NCI-H2196 (cell line): ENCODE results near the gene CNP.
A peak's percentile ranks its signal among the peaks of the same experiment; 100 is the strongest.
"Not testable (repeated sequence)": the region's sequence is repeated elsewhere in the genome, so short reads cannot be mapped to it uniquely, and the experiment has no call there.

ENCODE experiments used
- DNase-seq: peaks from one replicate; lab custom pipeline; 2025; ENCODE audit not compliant: unreplicated experiment; lab: John Stamatoyannopoulos, UW

CNP gene

DNA sequence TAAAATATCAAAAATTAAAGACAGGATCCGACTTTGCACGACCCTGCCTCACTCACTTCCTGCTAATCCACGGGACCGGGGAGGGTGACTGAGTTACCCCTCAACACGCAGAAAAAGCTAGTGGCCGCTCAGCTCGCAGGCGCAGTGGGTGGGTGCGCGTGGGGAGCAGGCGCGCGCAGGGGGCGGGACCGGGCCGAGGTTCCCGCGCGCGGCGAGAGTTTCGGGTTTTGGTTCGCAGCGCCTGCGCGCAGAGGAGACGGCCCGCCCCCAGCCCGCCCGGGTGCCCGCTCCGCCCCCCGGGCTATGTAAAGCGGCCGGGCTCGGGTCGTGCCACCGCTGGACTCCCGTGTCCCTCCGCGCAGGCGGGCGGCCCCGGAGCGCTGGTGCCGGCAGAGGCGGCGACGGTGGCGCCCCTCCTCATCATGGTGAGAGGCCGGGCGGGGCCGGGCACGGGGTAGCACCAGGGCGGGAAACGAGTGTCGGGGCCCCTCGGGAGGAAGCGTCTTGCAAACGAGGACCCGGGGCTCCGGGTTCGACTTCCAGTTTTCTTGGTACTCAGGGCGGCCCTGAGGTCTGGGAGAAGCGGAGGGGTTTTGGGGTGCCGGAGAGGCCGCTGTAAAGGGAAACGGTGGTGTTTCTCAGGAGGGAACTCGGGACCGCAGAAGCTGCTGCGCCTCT is at the start of gene CNP:
CNP (plus strand) TSS at position 333 of the 678 bp plus-strand sequence; CDS start at position 423, 90 bp downstream.
- peak; percentile 76 for DNase-seq

DNA sequence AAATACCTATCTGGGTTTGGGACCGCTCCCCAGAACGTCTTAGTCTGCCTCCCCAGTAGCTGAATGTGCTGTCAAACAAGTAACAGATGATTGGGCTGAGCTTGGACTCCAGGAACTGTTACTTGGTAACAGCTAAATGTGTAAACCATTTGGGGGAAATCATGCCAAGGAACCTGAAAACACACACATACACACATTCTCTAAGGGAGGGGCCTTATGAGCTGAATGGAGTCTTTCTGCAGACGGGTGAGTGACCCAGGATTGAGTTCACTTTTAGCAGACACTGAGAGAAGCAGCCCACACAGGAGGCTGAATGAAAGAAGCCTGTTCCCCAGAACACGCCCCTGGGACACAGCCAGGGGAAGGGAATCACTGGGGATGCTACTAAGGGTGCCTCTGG is 49.4 kb upstream of the CNP start:
- no peak for DNase-seq

DNA sequence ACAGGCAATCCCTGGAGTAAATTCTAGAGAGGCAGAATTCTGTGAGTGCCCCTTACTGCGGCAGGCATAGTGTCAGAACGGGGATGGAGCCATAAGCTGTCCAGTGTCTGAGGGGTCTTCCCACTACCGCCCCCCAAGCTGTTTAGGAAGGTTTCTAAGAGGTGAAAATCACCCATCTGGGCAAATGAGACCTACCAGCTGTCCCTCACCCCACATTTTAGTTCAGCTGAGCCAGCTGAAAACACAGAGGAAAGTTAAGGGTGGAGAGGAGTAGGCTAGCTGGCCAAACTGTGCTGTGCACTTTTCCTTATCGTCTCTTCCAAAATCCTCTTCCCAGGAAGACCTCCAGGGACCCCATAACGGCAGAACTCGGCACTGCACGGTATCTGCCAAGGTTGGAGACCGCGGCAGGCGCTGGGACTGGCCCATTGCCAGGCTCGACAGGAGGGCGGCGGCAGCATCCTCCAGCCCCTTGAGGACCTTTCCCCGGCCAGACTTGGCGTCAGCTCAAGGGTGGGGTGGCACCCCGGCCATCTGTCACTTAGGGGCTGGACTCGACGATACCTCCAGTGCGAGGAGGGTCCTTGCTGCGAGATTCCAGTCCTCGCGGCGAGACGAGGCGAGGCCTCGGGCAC is 48.8 kb upstream of the CNP start:
- peak; percentile 5 for DNase-seq

DNA sequence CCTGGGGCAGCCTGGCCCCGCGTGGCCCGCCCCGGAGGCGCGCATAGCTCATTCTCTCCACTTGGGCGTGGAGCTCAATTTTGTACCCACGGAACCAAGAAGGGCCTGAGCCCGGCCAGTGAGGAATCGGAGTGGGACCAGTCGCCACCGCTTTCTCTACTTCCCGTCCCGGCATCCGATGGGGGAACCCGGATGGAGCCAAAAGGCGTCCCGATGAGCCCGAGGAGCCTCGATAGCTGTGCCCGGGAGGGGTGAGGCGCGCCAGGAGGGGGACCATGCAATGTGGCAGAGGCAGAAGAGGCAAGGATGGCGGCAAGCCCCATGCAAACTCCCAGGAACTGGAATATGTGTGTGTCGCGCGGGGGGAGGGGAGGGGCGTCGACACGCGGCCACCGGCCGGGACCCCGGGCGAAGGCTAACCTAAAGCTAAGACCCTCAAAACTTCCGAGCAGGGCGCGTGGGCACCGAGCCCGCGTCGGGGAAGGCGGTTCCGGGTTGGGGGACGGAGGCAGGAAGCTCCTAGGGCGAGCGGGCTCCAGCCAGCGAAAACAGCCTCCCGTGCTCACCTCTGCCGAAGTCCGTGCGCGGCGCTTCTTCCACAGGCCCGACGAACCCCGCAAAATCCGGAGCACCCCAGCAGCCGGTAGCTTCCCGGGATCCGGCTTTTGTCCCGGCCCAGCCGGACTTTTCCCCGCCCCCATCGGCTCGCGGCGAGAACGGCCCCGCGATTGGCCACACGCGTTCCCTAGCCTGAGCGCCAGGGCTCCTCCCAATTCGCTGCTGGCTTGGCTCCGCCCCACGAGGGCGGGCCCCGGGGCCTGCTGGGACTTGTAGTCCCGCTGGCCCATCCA is 48.1 kb upstream of the CNP start, which contains the start of gene ACLY:
ACLY (minus strand) TSS at position 638 of the 851 bp plus-strand sequence. CDS start 5,078 bp downstream, outside the sequence.
- DNase-seq, result peak; percentile 88

DNA sequence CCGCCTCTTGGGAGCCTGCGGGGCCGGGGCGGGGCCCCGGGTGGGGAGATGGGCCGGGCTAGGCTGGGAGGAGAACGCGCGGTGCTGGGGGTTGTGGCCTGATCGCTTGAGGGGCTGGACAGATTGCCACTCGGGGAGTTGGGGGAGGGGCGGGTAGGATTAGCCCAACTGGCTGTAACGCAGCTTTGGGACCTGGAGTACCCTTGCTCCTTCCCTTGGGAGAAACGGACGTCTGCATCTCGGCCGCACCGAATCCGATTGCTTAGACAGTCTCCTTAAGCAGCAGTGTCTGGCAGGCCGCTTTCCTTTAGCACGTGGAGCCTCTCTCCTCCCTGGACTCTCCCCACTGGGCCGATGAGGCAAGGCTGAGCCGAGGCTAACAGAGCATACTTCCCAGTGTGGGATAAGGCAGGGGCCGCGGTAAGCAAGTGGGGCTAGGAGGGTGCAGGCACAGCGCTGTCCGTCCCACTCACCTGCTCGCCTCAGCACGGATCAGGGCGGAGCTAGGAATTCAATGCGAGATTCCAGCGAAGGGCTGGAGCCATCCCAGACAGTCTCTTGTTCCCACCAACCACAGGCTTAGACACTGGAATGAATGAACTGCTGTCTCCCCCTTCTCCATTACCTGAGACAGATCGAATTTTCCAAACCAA is 47.3 kb upstream of the CNP start:
- DNase-seq, result peak; percentile 25

DNA sequence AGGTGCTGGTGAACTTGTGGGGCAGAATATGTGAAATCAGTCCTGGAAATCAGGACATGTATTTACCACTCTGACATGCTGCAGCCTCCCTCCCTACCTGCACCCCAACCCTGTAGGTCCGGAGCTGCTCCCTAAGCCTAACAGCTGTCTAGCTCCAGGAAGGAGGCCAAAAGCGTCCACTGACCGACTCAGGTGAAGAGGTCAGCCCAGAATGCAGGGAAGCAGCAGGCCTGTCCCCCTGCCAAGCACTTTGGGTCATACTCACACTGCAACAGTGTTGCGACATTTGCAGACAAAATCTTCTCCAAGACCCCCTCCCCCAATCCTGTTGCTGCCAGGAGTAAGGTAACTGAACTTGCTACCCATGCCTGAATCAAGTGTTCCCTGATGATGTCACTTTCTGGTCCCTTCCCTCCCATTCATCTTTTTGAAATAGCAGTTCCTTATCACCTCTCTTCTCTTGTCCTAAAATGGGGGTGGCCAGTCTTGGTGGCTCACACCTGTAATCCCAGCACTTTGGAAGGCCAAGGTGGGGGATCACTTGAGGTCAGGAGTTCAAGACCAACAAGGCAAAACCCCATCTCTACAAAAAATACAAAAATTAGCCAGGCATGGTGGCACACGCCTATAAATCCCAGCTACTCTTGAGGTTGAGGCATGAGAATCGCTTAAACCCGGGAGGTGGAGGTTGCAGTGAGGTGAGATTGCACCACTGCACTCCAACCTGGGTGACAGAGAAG is 46.6 kb upstream of the CNP start:
- peak; percentile 5 for DNase-seq

DNA sequence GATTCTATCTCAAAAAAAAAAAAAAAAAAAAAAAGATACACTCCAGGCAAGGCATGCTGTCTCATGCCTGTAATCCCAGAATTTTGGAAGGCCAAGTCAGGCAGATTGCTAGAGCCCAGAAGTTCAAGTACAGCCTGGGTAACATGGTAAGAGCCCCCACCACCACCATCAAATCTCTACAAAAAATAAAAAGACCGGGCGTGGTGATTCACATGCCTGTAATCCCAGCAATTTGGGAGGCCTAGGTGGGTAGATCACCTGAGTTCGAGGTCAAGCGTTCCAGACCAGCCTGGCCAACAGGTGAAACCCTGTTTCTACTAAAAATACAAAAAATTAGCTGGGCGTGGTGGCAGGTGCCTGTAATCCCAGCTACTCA is 46.0 kb upstream of the CNP start:
- no peak for DNase-seq

DNA sequence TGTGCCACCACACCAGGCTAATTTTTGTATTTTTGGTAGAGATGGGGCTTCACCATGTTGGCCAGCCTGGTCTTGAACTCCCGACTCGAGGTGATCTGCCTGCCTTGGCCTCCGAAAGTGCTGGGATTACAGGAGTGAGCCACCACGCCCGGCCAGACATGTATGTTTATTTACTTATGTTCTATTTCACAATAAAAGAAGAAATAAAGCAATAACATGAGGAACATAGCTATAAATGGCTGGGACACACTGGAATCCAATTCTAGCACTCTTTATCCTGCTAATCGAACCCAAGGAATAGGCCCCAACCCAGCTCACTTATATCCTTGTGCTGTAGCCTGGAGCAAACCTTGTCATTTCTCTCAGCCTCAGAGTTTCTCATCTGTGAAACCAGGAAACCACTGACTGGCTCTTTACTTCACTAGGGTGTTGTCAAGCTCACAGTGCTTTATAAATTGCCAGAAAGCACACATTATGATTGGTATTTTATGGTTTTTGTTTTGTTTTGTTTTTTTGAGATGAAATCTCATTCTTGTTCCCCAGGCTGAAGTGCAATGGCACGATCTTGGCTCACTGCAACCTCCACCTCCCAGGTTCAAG is 40.5 kb upstream of the CNP start:
- DNase-seq, result no peak

DNA sequence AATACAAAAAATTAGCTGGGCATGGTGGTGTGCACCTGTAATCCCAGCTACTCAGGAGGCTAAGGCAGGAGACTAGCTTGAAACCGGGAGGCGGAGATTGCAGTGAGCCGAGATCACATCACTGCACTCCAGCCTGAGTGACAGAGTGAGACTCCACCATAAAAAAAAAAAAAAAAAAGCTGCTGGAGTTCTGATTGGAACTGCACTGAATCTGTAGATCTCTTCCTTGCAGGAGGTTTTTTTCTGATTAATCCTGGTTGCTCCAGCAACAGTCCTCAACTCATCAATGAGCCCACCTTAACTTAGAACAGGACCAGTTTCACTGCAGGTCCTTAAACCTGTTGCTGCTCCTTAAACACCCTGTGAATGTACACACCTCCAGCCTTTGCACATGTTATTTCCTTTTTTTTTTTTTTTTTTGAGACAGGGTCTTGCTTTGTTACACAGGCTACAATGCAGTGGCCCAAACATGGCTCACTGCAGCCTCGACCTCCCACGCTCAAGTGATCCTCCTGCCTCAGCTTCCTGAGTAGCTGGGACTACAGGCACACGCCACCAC is 37.8 kb upstream of the CNP start:
- no peak for DNase-seq

DNA sequence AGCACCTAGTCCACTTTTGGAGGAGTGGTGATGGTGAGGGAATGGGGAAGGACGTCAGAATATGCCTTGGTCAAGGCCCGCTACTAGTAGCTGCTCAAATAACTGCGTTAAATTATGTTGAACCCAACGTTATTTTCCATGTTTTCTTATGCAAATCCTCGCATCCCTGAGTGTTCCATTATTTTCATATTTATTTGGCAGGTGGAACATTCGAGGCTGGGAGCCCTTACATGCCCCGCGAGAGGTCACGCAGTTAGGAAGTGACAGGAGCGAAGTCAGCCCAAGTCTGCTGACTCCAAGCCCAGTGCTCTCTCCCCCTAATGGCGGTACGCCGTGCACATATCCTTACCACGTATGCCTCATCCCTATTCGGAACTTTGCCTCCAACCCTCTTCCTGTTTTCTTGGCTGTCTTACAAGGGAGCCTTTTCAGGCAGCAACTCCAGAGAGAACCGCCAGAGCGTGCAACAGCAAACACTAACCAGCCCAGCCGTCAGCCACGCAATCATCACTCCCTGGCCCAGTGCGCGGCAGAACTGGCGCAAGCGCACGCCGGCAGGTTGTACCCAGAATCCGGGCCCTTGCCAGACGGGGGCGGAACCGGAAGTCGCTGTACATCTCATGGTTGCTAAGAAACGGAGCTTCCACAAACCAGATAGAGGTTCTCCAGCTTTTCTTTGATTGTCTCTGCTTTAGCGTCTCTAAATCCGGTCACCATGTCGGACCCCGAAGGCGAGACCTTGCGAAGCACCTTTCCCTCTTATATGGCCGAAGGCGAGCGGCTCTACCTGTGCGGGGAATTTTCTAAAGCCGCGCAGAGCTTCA is 36.4 kb upstream of the CNP start, which contains the start of gene ODAD4:
ODAD4 (plus strand) TSS at position 609 of the 824 bp plus-strand sequence; CDS start at position 716, 107 bp downstream.
- DNase-seq, result peak; percentile 79

DNA sequence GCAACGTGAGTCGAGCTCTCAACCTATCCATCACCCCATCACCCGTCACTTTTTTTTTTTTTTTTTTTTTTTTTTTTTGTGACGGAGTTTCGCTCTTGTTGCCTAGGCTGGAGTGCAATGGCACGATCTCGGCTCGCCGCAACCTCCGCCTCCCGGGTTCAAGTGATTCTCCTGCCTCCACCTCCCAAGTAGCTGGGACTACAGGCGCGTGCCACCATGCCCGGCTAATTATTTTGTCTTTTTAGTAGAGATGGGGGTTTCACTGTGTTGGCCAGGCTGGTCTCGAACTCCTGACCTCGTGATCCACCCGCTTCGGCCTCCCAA is 35.8 kb upstream of the CNP start:
- not testable (repeated sequence) for DNase-seq

DNA sequence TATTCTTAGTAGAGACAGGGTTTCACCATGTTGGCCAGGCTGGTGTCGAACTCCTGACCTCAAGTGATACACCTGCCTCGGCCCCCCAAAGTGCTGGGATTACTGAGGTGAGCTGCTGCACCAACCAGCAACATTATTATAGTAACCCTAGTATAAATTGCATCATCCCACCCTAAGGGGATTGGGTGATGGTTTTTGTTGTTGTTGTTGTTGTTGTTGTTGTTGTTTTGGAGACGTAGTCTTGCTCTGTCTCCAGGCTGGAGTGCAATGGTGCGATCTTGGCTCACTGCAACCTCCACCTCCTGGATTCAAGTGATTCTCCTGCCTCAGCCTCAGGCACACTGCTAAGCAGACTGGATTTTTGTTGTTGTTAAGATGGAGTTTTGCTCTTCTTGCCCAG is 34.9 kb upstream of the CNP start:
- DNase-seq, result not testable (repeated sequence)

DNA sequence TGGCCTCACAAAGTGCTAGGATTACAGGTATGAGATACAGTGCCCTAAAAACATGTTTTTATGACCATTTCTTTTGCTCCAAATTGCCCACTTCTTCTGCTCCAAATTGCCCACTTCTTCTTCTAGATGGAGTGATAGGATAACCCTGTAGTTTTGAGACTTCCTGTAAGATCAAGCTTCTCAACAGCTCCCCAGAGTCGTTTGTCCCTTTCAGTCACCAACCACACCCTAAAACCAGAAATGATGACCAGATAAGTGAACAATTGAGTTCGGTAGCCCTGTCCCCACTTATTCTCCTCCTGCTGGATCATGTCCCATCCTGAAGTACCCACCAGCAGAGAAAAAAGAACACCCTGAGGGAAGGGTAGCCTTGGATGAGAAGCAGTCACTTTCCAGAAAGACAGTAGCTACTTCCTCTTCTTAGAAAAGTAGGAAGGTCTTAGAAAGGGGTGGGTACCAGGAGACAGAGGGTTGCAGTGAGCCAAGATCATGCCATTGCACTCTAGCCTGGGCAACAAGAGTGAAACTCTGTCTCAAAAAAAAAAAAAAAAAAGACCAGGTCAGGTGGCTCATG is 33.7 kb upstream of the CNP start:
- DNase-seq, result no peak

DNA sequence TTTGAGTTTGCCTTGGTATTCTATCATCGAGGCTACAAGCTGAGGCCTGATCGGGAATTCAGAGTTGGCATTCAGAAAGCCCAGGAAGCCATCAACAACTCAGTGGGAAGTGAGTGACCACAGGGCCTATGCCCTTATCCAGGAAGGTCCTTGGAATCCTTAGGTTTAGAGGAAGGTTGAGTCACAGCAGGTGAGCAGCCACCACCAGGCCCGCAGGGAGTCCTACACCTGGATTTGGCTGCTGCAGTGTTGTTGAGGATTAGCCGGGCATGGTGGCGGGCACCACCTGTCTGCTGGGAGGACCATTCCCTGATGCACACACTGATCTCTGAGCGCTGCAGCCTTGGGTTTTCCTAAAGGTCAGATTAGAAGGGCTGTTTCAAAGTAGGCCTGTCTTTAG is 31.0 kb upstream of the CNP start:
- no peak for DNase-seq

DNA sequence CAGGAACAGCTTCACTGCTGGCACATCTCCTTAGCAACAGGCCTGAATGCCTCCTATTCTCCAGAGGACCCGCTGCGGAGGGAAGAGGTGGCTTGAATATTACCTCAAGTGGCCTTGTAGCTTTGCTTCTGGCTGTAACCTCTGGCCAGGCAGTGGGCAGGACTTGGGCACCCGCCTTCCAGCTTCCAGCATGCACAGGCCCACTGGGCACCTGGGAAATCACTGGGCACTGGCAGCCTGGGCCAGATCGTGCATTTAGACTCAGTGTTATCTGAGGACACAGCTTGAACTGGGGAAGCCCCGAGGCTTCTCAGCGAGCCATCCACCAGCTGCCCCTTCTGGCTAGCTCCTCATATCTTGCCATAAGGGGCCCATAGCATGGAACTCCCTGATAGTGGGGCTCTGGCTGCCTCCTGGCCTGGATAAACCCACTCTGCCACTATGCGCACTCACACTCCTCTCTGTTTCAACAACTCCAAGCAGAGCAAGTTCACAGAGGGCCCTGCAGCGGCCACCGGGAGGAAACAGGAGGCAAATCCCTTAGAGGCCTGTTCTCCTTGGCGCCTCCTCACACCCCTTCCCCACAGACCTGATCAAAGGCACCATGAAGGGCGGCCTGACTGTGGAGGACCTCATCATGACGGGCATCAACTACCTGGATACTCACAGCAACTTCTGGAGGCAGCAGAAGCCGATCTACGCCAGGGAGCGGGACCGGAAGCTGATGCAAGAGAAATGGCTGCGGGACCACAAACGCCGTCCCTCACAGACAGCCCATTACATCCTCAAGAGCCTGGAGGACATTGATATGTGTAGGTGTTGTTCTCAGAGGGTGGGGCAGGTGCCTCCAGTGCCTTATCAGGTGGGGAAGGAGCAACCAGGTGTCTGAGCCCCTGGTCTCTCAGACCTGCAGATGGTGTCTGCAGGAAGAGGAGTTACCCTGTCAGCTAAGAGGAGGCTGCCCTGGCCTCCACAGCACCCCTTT is 28.3 kb upstream of the CNP start:
- DNase-seq, result no peak

DNA sequence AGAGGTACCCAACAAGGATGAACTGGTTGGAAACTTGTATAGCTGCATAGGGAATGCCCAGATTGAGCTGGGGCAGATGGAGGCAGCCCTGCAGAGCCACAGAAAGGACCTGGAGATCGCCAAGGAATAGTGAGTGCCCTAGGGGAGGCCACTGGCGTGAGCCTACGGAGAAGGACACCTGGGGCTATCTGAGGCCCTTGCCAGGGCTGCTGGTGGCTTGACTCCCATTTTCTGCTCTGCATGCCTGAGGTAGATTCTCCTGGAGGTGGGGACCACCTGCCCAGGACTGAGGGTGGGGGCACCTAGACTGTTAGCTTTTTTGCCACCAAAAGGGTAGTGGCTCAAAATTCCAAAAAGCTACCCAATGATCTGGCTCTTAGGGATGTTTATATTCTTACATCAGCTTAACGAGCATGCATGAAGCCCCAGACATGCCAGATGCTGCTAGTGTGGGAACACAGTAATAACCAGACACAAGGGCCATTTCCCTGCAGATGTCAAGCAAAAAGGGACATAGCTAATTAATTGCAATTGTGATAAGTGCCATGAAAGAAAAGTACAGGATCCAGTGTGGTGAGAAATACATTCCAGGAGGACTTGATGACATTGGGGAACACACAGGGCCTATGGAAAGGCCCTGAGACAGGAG is 27.4 kb upstream of the CNP start:
- DNase-seq, result no peak

DNA sequence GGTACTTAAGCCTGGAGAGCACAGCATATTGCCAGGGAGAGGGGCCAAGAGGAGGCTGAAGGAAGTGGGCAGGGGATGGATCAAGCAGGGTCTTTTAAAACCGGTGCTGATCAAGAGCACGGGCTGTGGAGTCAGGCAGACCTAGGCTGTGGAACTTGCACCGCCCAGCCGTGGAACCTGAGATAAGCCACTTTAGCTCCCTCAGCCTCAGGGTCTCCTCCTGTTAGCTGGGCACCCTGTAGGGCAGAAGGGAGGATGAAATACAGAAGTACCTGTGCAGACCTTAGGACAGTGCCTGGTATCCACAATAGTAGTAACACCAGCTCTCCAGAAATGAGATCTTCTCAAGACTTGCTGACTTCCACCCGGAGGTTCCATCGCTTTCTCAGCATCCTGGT is 26.9 kb upstream of the CNP start:
- DNase-seq, result no peak
